GM19193 (cell line): ENCODE results near the gene GSTA4.
A peak's percentile ranks its signal among the peaks of the same experiment; 100 is the strongest.

Experiments
- POLR2A ChIP-seq: IDR thresholded peaks from 4 replicates; pipeline ENCODE4 v1.6.1; 2011; ENCODE audit not compliant: insufficient read depth, insufficient read length; ENCODE audit errors: extremely low read depth

Gene GSTA4, protein sequence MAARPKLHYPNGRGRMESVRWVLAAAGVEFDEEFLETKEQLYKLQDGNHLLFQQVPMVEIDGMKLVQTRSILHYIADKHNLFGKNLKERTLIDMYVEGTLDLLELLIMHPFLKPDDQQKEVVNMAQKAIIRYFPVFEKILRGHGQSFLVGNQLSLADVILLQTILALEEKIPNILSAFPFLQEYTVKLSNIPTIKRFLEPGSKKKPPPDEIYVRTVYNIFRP

DNA sequence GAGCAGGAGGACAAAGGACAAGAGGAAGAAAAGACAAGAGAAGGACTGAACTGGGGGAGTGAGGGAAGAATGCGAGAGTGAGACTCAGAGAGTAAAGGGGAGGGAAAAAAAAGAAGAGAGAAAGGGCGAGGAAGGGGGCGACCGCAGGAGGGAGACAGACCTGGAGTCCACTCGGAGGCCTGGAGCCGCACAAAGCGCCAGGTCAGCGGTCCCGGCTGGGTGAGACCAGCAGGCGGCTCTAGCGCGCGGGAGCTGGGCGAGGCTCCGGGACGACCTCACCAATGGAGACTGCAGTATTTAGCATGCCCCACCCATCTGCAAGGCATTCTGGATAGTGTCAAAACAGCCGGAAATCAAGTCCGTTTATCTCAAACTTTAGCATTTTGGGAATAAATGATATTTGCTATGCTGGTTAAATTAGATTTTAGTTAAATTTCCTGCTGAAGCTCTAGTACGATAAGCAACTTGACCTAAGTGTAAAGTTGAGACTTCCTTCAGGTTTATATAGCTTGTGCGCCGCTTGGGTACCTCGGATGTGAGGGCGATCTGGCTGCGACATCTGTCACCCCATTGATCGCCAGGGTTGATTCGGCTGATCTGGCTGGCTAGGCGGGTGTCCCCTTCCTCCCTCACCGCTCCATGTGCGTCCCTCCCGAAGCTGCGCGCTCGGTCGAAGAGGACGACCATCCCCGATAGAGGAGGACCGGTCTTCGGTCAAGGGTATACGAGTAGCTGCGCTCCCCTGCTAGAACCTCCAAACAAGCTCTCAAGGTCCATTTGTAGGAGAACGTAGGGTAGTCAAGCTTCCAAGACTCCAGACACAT lies at the start of gene GSTA4:
Gene GSTA4 (minus strand): TSS at position 196 of the 824 bp plus-strand sequence. CDS start 1,041 bp downstream, outside the sequence.
- peak; percentile 32 for TF ChIP-seq POLR2A

DNA sequence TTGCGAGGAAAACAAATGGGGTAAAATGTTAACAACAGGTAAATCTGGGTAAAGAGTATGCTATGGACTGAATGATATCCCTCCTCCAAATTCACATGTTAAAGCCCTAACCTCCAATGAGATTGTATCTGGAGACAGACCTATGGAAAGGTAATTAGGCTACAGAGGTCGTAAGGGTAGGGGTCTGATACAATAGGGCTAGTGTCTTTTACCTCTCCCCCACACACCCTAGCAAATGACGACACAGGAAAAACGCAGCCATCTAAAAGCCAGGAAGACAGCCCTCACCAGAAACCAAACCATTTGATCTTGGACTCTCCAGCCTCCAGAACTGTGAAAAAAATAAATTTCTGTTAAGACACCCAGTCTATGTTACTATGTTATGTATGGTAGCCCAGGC lies 49.5 kb upstream of the GSTA4 start:
- no peak for TF ChIP-seq POLR2A

DNA sequence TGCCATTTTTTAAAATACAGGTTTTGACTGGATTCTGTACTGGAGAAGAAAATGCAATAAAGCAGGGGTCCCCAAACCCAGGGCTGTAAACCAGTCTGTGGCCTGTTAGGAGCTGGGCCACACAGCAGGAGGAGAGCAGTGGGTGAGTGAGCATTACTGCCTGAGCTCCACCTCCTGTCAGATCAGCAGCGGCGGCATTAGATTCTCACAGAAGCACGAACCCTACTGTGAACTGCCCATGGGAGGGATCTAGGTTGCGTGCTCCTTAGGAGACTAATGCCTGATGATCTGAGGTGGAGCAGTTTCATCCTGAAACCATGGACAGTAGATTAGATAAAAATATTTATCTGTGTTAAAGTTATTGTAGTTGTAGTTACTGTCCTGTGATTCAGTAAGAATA lies 49.0 kb upstream of the GSTA4 start:
- TF ChIP-seq POLR2A: no peak

DNA sequence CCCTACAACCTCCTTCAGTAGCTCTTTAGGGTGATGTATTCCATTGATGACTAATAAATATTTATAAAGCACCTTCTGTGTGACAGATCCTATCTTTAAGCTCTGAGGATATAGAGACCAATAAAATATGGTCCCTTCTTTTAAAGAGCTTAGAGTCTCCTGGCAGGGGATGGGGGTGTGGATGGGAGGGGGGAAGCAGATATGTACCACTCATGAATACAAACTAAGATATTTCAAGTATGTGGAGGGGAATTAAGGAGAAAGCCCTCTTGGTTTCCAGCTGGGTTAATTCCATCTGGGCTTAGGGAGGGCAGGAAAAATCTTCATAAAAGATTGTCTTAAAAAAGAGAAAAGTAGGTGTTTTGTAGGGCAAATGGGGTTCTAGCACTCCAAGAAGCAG lies 48.5 kb upstream of the GSTA4 start:
- TF ChIP-seq POLR2A: no peak

DNA sequence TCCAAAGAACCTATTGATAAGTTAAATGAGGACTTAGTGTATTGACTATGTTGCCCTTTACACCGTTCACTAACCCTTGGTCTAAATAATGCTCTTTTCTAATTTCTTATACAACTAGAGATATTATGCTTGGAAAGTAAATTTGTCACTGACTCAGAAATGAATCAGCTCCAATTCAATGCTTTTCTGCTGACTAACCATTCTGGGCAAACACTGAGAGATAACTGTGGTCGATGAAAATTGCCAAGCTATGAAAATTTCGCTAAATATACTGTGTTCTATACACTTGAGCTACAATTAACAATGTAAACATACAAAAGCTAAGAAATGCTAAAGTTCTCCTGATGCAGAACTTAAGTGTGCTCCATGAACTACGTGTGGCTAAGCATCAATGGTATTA lies 47.0 kb upstream of the GSTA4 start:
- no peak for TF ChIP-seq POLR2A

DNA sequence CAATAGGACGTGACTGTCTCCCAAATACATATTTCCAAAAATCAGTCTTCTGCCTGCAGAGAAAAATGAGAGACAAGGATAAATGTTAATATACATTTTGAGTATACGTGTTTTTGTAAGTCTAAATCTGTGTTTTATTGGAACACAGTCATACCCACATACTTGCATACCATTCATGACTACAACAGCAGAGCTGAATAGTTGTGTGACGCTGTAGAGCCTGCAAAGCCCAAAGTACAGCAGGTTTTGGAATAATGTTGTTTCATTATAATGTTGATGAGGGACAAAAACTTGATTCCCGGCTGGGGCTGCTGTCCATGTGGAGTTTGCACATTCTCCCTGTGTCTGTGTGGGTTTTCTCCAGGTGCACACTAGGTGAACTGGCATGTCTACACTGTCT lies 46.3 kb upstream of the GSTA4 start:
- TF ChIP-seq POLR2A: no peak

DNA sequence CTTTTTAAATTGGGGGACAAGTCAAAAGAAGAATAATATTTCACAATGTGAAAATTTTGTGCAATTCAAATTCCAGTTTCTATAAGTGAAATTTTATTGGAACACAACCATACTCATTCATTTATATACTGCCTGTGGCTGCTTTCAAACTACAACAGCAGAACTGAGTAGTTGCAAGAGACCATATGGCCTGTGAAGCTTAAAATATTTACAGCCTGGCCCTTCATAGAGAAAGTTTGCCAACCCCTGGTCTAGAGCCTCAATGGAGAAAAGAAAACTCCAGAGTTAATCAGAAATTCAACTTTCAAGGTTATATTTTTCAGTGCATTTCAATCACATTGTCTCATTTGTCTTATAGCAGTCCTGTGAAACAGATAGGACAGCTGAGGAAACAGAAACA lies 43.5 kb upstream of the GSTA4 start:
- no peak for TF ChIP-seq POLR2A

DNA sequence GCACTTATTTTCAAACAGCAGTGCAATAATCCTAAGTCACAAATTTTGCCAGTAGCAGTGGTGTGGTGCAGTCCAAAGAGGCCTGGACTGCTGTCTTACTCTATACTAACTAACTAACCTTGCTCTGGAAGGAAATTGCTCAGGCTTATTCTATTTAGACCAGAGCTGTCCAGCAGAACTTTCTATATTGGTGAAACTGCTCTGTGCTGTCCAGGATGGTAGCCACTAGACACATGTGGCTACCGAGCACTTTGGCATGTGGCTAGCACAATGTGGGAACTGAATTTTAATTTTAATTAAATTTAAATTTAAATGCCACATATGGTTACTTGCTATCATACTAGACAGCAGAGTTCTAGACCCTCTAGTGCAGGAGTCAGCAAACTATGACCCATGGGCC lies 43.1 kb upstream of the GSTA4 start:
- TF ChIP-seq POLR2A: no peak

DNA sequence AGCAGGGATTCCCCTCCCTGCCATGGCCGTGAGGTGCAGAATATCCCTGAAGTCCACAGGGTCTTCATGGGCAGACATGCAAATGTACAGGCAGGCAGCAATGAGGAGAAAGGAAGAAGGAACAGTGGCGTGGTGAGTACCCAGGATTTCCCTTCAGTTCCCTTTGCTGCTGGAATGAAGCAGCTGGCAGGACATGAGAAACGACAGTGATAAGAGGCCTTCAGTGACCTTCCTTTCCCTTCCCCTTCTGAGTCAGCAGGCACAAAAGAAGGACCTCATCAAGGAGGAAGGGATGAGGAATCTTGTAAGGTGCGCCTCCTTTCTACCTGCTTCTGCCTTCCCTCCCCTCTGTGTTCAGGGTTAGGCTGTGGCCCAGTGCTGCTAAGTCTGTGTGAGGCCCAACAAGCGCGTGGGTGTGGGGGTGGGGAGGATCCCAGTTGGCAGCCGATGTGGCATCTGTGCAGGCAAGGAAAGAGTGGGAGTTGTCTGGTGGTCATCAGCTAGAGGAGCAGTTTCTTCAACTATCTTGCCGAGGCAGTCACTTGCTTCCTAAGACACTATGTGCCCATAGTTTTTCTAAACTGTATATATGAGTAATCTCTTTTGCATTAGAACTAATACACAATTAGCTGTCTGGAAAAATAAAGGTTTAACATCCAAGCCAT lies 40.6 kb upstream of the GSTA4 start:
- no peak for TF ChIP-seq POLR2A

DNA sequence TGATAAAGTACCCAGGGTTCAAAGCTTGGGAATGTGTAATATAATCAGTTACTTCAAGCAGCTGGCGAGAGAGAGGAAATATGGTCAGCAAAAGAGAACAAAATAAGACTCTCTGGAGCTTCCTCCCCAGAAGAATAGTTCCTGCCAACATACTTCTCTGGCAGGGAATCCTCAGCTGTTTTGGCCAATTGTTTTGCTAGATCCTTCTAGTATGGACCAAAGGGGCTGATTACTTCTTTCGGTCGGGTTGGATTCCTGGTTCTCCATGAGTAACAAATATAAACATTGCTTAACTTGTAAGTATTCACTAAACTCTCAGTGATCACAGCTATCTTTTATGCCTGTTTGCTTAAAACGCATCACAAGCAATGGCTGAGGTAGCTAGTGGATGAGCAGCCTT lies 38.7 kb upstream of the GSTA4 start:
- no peak for TF ChIP-seq POLR2A

DNA sequence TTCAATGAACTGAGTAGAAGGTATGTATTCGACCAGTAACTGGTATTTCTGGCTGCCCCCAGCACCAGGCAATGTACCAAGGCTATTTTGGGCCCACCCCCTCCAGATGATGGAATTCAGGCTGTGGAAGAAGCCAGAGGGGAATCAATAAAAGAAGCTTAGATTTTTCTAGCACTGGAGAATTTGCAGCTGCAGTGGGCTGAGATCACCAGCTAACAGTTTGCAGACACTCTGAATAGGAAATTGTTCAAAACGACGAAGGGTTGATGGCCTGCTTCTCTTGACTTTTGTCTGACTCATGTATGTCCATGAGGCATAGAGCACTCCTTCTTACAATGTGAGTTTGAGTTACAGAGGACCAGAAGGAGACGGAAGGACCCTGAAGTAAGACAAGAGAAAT lies 37.8 kb upstream of the GSTA4 start:
- TF ChIP-seq POLR2A: no peak

DNA sequence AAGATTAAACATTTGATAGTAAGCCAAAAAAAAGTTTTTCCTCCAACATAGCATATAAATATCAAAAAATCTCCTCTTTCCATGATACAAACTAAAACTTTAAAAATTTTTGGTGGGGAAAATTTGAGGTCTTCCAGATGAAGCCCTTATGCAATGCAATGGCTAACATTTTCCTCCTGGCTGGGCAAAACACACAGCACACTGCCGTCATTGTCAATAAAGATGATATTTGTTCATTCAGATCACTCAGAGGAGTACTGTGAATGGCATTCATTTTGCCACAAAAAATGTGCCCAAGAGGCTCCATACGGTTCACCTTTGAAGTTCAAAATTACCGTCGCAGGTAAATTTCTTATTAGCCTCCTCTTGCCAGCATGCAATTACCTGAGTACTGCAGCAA lies 36.2 kb upstream of the GSTA4 start:
- no peak for TF ChIP-seq POLR2A

DNA sequence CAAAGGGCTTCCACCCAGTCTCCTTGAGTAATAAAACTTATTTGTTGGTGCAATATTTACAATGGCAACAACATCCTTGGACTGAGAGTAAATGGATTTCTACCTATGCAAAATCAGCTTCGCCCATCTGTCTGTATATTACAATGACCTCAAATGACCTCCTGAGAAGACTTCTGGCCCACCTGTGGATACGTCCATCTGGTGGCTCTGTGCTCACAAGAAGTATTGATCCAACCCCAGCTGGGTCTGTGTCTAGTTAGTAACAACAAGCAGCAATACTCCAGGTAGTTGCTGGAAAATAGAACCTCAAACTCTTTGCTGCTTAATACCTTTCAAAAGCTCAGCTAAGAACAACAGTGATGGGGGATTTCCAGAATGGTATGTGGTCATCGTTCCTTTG lies 34.7 kb upstream of the GSTA4 start:
- TF ChIP-seq POLR2A: no peak

DNA sequence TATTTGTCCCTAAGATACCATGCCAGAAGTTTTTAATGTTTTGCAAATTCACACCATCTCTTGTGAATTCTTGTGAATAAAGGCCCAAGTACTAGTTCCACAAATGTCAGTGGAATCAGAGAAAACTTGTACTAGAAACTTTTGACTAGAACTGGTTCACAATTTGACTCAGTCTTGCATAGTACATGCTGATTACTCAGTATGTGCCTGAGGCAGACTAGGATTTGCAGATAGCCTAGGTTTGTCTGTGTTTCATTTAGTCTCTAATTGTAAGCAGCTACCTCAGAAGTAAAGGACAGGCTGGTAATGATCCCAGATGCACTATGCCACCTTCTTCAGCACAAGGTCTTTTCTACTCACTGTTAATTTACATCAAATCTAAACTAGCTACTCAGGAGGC lies 34.2 kb upstream of the GSTA4 start:
- TF ChIP-seq POLR2A: no peak

DNA sequence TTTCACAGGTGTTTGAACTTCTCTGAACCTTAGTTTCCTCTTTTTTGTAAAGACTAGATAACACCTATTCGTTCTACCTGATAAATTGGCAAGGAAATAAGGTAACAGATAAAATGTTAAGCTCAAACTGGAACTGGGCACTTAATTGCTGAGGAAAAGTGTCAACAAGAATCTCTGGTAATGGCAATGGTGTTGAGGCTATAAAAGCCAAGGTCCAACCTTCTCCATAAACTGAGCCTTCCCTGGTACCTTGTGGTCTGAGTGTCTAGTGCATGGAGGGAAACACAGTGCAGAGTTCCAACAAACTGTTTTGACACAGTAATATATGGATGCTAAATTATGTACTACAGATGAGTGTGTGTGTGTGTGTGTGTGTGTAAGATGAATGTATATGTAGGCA lies 33.4 kb upstream of the GSTA4 start:
- TF ChIP-seq POLR2A: no peak
